Stimulated activated CD4-positive, alpha-beta T cell treated with anti-CD3 and anti-CD28 coated beads, Interleukin-12 subunit alpha, Interleukin-12 subunit beta, amount 100 ng/mL, for 4 hours (primary cell): ENCODE measurements around the gene ANKDD1A.
A peak's percentile ranks its signal among the peaks of the same experiment; 100 is the strongest.

Experiments
- DNase-seq: peaks from one replicate; pipeline ENCODE4 v3.0.0-alpha.2; 2020

ANKDD1A gene

DNA sequence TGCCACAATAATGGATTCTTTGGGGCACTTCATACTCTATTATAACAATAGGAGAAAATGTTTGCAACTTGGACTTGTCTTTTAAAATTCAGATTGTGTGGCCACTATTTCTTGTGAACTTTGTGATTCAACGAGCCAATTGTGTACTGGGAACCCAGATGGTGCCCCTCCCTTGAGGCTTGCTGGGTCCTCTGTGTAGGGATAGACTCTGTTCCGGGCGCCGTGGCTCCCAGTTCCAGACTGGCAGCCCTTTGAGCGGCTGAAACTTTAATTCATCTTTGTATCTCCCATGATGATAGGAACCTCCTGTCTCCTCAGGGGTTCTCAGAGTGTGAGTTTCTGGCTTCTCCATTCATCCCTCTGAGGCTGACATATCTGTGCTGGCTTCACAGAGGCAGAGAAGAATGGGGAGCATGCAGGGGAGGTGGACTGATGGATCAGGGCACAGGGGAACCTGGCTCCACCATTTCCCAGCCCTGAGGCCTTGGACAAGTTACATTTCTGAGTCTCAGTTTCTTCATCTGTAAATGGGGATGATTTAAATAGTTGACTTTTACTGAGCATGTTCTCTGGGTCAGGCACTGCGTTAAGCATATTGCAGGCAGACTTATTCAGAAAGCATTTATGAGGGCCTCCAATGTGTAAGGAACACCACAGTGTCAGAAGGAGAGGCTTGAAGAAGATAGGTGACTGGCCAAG is 15.2 kb upstream of the ANKDD1A start:
- no peak for DNase-seq

DNA sequence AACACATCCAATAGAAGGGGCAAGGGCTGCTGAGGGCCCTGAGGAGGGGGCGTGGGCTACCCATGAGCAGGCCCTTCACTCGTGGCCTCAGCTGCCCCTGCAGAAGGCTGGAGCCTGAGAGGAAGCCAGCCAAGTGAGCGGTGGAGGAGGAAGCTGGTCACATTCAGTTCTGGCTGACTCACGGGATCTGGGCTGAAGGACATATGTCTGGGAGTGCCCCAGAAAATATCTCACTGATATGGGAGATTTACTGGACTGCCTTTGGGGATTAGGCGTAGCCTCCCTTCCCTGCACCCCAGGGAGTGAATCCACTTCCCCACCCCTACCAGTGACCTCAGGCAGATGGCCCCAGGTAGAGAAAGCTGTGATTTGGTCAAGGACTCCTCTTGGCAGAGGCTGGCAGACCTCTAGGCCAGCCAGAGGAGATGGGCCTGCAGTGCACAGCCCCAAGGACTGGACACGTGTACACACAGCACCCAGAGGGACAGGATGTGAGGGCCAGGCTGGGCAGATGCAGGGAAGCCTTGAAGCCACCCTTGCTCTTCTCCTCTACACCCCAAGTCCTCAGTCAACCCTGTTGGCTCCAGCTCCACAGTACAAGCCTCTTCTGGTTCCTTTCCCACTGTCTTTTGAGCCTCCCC is 14.2 kb upstream of the ANKDD1A start:
- no peak for DNase-seq

DNA sequence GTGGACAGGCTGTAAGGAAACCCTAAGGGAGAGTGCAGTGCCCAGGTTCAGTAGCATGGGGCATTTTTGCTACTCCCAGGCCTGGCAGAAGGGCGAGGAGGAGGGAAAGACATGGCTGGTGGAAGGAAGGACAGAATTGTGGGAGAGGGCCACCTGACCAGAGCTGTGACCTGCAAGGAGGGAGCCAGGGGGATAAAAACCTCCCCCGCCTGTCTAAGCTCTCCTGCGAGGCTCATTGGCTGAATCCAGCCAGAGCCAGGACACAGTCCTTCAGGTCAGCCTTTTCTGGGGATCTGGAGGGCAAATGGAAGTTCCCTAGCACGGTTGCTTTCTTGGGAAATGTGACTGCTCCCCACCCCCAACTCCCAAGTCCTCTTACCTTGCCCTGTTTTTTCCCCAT is 13.3 kb upstream of the ANKDD1A start:
- no peak for DNase-seq

DNA sequence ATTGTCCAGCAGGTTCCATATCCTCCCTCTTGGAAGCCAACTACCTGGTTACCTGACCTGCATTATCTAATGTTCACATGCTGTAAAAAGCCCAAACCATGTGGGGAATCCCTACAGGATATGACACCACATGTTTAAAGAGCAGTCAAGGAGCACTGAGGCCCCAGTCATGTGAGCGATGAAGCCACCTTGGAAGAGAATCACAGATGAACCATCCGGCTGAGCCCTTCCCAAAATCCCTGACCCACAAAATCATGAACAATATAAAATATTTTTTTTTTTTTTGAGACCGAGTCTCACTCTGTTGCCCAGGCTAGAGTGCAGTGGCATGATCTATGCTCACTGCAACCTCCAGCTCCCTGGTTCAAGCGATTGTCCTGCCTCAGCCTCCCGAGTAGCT is 10.6 kb upstream of the ANKDD1A start:
- no peak for DNase-seq

DNA sequence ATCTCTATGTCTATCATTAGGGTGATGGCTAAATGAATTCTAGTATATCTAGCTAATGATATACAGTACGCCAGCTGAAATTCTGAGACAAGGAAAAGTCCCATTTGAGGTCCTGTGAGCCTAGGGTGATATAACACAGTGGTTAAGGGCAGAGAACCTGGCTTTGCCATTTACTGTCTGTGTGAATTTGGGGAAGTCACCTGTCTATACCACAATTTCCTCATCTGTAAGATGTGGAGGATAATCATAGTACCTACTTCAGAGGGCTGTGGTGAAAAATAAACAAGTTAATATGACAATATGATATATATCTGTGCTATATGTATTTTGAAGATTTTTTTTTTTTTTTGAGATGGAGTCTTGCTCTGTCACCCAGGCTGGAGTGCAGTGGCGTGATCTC is 9.8 kb upstream of the ANKDD1A start:
- DNase-seq = no peak

DNA sequence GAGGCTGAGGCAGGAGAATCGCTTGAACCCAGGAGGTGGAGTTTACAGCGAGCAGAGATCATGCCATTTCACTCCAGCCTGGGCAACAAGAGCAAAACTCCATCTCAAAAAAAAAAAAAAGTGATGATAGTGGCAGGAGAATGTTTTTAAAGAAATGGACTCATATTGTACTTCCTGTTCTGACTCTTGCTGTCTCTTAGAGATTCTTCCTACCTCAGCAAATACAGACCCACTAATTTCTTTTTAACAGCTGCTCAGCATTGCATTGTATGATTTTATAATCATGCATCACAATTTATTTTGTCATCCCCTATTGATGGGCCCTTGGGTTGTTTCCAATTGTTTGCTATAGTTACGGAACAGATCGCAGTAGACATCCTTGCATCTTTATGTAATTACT is 8.8 kb upstream of the ANKDD1A start:
- no peak for DNase-seq

DNA sequence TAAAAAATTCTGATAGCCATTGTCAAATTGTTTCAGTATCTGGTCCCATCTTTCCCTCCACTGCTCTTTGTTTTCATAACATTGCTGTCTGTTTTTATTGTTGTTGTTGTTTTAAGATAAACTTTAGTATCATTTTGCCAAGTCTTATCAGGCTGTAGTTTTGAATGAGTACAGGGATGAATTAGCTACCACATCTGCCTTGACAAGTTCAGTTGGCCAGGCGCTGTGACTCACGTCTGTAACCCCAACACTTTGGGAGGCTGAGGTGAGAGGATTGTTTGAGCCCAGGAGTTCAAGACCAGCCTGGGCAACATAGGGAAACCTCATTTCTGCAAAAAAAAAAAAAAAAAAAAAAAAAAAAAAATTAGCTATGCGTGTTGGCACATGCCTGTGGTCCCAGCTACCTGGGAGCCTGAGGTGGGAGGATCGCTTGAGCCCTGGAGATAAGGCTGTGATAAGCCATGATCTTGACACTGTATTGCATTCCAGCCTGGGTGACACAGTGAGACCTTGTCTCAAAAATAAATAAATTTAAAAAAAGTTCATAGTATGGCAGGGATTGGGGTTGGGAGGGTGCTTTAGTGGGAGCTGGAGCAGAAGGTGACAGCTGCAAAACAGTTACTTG is 8.3 kb upstream of the ANKDD1A start:
- no peak for DNase-seq

DNA sequence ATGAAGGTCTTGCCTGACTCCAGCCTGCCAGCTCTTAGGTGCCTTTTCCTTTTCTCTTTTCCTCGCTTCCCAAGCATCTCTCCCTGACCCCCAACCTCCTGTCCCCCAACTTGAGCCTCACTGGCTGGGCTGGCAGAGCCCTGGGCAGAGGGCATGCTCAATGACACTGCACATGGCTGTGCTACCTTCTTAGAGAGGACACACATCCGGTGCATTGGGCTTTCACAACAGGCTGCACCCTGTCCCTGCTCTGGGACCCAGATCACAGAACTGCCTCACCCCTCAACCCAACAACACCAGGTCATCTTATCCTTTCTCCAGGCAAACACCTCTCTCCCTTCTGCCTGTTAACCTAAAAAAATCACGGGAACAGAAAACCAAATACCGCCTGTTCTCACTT is 7.5 kb upstream of the ANKDD1A start:
- DNase-seq = no peak

DNA sequence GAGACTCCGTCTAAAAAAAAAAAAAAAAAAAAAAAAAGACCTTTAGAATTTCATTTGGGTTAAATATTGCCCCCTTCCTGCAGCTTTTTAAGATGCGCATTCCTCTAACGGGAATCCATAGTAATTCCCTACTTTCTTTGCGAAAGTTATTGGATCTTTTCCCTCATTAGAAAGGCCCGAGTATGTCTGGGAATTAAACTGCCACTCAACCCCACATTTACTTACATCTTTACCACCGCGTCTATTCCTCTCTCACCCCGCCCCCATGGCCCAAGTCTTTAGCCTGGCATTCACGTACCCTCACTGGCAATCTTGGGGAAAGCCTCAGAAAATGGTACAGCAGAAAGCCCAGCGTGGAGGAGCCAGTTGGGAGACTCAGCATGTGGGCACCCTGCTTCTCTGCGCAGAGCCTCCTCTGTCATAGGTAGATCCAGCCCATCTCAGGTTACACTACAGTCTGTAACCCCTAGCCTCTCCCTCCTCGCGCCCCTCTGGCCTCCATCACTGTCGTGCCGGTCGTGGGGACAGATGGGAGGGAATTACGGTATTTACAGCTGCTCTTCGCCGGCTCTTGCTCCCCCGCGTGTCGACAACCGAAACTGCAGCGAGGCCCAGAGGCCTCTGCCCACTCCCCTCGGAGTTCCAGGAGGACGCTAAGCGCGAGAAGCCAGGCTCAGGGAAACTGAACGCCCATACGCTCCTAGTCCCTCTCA is 6.4 kb upstream of the ANKDD1A start:
- peak; percentile 78 for DNase-seq

DNA sequence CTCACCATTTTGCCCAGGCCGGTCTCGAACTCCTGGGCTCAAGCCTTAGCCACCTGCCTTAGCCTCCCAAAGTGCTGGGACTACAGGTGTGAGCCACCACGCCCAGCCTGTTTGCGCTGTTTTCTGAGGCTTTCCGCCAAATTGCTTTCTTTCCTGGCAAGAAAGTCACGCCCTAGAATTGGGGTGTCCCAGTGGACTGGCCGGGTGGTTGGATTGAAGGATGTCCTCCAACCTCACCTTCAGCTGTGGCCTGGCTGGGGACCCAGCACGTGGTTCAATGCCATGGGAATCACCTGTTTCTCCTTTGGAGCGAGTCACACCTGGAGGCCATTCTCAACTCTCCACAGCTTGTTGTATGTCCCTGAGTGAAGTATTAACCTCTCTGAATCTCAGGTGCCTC is 5.8 kb upstream of the ANKDD1A start:
- no peak for DNase-seq

DNA sequence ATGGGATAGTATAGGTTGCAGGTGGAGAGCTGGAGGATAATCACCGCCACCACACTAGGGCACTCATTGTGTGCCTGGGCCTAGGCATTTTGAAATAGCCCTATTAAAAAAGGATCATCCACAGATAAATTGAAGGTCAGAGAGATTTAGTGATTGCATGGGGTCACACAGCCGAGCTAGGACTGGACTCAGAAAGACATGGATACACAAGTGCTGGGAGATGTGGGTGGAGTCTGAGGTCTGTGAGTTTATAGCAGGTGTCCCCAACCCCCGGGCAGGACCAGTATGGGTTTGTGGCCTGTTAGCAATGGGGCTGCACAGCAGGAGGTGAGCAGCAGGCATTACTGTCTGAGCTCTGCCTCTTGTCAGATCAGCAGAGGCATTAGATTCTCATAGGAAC is 5.3 kb upstream of the ANKDD1A start:
- no peak for DNase-seq

DNA sequence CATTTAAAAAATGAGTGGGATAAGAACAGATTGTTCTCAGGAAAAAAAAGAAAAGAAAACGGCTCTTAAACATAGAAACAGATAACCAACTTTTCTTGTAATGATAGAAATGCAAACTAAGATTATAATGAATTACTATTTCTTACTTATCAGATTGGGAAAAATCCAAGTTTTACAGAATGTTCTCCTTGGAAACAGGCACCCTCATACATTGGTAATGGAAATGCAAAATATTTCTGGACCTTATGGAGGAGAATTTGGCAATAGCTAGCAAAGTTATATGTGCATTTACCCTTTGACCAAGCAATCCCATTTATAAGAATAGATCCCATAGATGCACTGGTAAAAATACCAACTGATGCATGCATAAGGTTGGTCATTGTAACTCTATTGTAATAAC is 3.7 kb upstream of the ANKDD1A start:
- DNase-seq = no peak

DNA sequence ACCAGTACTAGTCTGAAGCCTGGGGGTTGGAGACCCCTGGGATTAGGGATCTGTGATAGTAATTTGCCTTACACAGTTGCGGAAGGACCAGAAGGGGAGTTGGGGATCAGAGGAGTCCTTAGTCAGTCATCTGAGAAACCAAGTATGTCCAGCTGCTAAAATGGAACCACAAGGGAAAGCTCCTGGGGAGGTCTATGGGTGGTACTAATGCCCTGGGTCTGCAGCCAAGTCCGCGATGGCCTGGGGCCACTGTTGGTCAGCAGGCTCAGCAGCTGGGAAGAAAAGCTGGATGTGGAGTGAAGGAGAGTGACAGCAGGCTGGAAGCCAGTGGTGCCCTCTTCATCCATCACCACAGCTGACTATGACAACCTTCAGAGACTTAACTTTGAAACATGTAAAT is 2.2 kb upstream of the ANKDD1A start:
- DNase-seq = no peak

DNA sequence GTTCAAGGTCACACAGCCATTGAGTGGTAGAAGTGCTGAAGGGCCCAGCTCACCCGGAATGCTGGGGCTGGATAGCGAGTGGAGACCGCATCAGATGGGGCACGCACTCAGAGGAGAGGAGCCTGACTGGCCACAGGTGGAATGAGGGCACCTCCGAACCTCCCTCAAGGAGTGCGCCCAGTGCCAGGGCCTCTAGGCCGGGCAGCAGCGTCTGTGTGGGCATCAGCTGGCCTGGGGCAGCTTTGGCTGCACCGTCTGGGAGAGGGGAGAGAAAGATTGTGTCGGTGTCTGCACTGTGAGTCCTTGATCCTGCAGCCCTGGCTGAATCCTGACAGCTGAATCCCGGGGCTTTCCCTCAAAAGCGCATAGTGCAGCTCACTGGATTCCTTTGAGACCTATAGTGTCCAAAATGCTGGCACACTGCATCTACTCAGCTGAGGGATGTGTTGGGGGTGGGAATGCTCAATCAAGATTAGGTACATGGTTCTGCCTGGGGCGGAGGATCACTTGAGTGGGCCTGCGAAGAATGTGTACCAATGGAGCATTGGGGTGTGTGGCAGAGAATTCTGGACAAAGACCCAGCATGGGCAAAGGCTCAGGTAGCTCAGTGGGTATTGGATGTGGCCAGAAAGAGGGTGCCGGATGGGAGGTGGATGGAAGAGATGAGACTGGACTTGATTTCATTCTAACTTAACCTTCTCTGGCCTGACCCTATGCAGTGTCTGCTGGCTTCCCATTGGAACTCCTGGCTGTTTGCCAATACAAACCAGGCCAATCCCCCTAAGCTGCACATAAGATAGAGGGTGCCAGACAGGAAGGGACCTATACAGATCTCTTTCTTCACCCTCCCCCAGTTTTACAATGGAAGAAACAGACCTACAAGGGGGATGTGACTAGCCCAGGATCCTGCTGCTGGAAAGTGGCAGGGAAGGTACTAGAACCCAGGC is 950 bp downstream of the ANKDD1A start:
- no peak for DNase-seq

DNA sequence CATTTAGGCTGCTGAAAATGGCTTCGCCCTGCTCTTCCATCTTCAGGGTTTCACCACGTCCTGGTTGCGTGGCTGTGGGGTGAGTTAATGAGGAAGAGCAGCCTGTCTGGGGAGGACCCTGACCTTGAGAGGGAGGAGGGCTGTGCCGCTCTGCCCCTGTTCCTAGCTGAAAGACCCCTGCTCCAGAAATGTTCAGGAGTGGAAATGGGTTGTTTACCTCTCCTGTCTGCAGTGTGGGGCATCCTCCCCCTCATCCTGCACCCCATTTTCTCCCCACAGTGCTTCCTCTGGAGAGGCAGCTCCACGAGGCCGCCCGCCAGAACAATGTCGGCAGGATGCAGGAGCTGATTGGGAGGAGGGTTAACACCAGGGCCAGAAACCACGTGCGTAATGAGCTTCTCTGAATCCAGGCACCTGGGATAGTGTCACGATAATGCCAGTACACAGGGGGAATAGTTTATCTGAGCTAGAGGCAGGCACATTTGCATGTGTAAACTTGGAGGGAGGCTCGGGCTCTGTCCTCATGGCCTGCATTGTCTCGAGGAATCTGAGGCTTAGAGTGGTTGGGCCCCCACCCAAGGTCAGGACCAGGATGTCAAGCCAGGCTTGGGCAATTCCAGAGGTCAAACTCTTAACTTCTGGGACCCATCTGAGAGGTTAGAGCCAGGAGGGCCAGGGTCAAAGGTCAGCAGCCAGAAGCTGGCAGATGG is 4.0 kb downstream of the ANKDD1A start:
- DNase-seq = no peak

DNA sequence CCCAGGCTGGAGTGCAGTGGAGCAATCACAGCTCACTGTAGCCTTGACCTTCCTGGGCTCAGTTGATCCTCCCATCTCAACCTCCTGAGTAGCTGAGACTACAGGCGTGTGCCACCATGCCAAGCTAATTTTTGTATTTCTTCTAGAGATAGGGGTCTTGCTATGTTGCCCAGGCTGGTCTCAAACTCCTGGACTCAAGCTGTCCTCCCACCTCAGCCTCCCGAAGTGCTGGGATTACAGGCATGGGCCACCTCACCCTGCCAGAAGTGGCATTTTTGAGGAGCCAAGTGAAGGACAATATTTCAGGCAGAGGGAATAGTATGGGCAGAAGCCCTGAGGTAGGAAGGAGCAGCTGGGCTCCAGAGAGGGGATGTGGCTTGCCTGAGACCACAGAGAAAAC is 4.7 kb downstream of the ANKDD1A start:
- no peak for DNase-seq

DNA sequence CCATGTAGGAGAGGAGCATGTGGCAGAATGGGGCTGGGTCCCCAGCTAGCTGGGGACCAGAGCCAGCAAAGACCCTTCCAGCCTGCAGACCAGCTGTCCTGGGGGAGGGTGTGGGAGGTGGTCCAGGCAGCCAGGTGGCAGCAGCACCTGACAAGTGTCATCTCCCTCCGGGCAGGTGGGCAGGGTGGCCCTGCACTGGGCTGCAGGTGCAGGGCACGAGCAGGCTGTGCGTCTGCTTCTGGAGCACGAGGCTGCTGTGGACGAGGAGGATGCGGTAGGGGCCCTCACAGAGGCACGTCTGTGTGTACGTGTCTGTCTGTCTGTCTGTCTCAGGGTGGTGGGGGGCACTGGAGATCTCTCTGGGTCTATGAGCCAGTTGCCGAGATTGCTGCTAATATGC is 5.5 kb downstream of the ANKDD1A start:
- DNase-seq = no peak

DNA sequence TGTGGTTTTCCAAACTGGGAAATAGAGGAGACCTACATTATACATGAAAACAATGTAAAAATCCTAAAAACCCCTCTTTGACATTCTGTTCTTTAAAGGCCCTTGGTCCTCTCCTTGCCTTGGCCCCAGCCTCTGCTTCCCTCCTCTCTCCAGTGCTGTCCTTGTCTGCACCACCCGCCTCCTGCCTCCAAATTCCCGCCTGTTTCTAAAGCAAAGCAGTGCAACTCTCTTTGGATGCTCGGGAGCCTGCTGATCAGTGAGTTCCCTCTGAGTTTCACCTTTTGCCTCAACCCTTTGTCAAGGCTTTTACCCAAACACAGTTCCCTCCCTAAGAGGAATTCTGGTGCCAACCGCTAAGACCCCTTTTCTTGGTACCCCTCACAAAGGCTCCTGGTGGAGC is 8.0 kb downstream of the ANKDD1A start:
- no peak for DNase-seq

DNA sequence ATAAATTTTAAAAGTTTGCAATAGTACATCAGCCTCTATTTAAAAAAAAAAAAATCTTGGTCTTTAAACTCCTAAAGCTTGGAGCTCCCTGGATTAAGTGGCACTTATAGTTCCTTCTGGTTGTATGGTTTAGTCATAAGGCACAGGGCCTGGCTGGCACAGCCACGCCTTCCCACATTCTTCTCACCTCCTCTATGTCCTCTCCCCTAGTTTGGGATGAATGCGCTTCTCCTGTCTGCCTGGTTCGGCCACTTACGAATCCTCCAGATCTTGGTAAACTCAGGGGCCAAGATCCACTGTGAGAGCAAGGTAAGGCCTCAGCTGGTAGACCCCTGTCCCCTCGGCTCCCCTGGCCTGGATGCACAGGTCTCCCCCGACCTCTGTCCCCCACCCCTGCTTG is 10.0 kb downstream of the ANKDD1A start:
- no peak for DNase-seq

DNA sequence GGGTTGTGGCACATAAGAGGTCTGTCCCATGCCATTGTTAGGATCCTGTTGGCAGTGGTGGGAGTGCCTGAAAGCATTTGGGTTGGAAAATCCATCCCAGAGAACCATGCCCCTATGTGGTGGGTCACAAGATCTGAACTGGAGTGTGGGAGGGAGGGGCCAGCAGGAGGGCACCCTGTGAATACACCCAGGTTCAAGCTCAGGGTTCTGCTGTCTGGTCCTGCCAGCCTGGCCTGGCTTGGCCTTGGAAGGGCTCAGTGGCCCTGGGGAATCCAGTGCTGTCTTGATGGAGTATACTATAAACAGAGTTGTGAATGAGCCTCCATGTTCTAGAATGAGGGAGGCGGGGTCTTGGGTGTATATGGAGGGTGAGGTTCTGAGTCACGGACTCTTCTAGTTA is 11.8 kb downstream of the ANKDD1A start:
- no peak for DNase-seq

DNA sequence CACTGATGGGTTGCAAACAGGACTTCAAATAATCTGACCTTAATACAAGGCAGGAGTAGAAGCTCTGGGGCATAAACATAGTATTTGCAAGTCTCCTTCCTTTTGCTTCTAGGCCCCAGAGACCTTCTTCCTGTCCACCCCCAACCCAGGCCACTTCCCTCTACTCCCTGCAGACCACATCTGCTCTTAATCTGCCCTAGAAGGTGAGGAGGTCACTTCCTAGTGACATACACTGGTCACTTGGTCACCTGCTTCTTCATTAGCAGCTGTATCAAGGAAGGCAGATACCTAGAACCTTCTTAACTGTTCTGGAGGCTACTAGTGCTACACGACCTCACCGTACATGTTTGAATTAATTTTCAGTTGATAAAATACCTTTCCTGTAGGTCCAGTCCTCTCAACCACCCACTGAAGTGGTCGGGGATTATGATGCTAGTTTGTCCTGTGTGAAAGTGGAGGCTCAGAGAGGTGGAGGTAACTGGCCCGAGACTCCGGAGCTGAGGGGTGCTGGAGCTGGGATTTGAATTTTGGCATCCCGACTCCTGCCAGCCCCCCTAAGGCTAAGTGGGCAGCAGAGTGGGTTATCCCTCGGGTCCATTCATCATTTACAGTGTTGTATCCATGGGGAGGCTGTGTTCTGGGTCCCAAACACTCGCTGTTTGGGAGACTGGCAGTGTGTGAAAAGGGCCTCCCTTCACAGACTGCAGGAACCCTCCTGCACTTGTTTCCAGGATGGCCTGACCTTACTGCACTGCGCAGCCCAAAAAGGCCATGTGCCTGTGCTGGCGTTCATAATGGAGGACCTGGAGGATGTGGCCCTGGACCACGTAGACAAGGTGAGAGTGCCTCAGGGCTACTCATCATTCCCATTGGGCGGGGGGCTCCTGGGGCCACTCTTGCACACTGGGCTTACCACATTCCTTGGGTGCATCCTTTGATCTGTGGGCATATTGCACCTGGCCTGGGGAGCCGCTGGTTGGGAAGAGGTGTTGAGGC is 13.9 kb downstream of the ANKDD1A start:
- no peak for DNase-seq
